Activated CD8-positive, alpha-beta T cell treated with anti-CD3 and anti-CD28 coated beads for 36 hours (primary cell): ENCODE results near the gene MCCC1. TPM values are rescaled to one million over a fixed set of nuclear protein-coding genes. Genes with fewer than 3 reads are reported as not detected.

Experiments used
- ATAC-seq: fragments of 200-7000 bp; cut with Tn5 transposase; one replicate; pipeline ENCODE4 v1.10.0; 2021; ENCODE audit warnings: mild to moderate bottlenecking, moderate library complexity
- CTCF ChIA-PET: fragments of 350-600 bp; sonication (Branson Sonifier 250); formaldehyde crosslinking; loops from one replicate; lab custom pipeline; 2021; ENCODE audit warnings: antibody characterized with exemption; lab: Charles Lee
- POLR2A ChIA-PET: fragments of 350-600 bp; sonication (Branson Sonifier 250); formaldehyde crosslinking; loops from one replicate; lab custom pipeline; 2021; ENCODE audit warnings: antibody characterized with exemption; lab: Charles Lee
- DNase-seq: peaks from one replicate; pipeline ENCODE4 v3.0.0-alpha.2; 2020
- H3K27ac Mint-ChIP-seq: one replicate; pipeline ENCODE4 v1.8.0; 2021; ENCODE audit warnings: mild to moderate bottlenecking, mixed read lengths
- H3K27me3 Mint-ChIP-seq: one replicate; pipeline ENCODE4 v1.8.0; 2021; ENCODE audit warnings: mixed read lengths
- H3K36me3 Mint-ChIP-seq: one replicate; pipeline ENCODE4 v1.8.0; 2021; ENCODE audit warnings: low read depth, mixed read lengths
- H3K4me1 Mint-ChIP-seq: one replicate; pipeline ENCODE4 v1.8.0; 2021; ENCODE audit warnings: low read depth, mixed read lengths
- H3K4me3 Mint-ChIP-seq: one replicate; pipeline ENCODE4 v1.8.0; 2021; ENCODE audit warnings: mild to moderate bottlenecking, moderate library complexity, mixed read lengths
- H3K9me3 Mint-ChIP-seq: one replicate; pipeline ENCODE4 v1.8.0; 2021; ENCODE audit warnings: mixed read lengths
- intact Hi-C: fragments of 100-400 bp; cut with micrococcal nuclease; formaldehyde crosslinking; loops from one replicate; pipeline ENCODE4 v1.10.0; 2022
- total RNA-seq, 2 experiments: library from RNA; stranded (reverse); gene quantifications; one replicate each; pipeline ENCODE4 v1.2.3, GENCODE V29; 2021
- TF ChIP-seq, protein P1 (sequence below): fragments of 200-600 bp; IDR thresholded peaks from one replicate; pipeline ENCODE4 v1.8.0; 2022; ENCODE audit warnings: antibody characterized with exemption, mild to moderate bottlenecking

Gene MCCC1
- total RNA-seq, 2 experiments from 2014 or later, result 35.0 to 38.0 TPM

DNA sequence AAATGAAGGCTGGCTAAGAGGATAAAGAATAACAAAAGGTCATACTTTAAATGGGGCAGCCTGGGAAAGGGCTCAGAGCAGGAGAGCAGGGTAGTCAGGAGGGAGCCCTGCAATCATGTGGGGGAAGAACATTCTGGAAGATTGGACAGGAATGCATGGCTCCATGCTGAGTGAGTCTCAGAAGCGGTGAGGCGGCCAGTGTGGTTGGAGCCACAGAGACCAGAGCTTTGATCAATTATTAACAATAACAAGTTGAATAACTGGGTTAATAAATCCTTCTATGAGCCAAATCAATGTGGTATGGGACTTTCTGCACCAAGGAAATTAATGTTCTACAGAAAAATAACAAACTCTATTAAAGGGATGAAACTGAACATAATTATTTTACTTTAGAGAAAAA lies 61.1 kb downstream of the MCCC1 start:
- ChIA-PET CTCF (interaction anchor here (0.6 to 1.5 kb wide), 2 partner anchors 11 to 129 kb away, joined by 3 read pairs; no protein-coding TSS in a partner anchor), POLR2A (no interaction called here)
- Mint-ChIP-seq H3K4me1 (no peaks in the 10 kb centered on the region), H3K9me3 (no peaks in the 10 kb centered on the region), H3K36me3 (peaks cover 34% of the 10 kb centered on the region), H3K4me3 (no peak overlapping the region), H3K27me3 (no peaks in the 10 kb centered on the region), H3K27ac (no peak overlapping the region)
- ATAC-seq (no peak), DNase-seq (no peak)
- TF ChIP-seq, protein P1, sequence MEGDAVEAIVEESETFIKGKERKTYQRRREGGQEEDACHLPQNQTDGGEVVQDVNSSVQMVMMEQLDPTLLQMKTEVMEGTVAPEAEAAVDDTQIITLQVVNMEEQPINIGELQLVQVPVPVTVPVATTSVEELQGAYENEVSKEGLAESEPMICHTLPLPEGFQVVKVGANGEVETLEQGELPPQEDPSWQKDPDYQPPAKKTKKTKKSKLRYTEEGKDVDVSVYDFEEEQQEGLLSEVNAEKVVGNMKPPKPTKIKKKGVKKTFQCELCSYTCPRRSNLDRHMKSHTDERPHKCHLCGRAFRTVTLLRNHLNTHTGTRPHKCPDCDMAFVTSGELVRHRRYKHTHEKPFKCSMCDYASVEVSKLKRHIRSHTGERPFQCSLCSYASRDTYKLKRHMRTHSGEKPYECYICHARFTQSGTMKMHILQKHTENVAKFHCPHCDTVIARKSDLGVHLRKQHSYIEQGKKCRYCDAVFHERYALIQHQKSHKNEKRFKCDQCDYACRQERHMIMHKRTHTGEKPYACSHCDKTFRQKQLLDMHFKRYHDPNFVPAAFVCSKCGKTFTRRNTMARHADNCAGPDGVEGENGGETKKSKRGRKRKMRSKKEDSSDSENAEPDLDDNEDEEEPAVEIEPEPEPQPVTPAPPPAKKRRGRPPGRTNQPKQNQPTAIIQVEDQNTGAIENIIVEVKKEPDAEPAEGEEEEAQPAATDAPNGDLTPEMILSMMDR, result no peak
- intact Hi-C loops, result no loop called here

DNA sequence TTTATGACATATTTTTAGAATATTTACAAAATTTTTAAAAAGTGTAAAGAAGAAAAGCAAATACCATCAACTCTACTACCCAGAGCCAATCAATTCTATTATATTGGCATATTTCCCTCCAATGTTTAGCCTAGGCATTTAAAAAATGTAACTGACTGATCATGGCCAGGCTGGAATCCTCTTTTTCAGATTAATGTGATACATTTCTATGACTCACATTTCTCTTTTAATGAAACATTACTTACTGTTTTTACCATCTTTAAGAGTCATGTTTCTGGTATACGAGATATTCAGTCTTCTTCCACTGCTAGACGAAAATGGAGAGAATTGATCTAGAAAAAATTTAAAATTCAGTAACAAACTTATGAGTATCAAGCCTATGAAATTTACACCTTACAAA lies 65.5 kb downstream of the MCCC1 start:
- H3K36me3 Mint-ChIP-seq, result peaks cover 48% of the 10 kb centered on the region
- intact Hi-C loops, result no loop called here
- H3K4me1 Mint-ChIP-seq, result no peaks in the 10 kb centered on the region
- H3K27me3 Mint-ChIP-seq, result no peaks in the 10 kb centered on the region
- H3K9me3 Mint-ChIP-seq, result no peaks in the 10 kb centered on the region
- ChIA-PET CTCF (interaction anchor here (1.0 kb wide), 1 partner anchor 124 kb away, joined by 3 read pairs; no protein-coding TSS in a partner anchor), POLR2A (no interaction called here)
- TF ChIP-seq, protein P1, result no peak
- ATAC-seq (no peak), DNase-seq (no peak)
- no peak overlapping the region for H3K27ac Mint-ChIP-seq
- H3K4me3 Mint-ChIP-seq, result no peak overlapping the region

DNA sequence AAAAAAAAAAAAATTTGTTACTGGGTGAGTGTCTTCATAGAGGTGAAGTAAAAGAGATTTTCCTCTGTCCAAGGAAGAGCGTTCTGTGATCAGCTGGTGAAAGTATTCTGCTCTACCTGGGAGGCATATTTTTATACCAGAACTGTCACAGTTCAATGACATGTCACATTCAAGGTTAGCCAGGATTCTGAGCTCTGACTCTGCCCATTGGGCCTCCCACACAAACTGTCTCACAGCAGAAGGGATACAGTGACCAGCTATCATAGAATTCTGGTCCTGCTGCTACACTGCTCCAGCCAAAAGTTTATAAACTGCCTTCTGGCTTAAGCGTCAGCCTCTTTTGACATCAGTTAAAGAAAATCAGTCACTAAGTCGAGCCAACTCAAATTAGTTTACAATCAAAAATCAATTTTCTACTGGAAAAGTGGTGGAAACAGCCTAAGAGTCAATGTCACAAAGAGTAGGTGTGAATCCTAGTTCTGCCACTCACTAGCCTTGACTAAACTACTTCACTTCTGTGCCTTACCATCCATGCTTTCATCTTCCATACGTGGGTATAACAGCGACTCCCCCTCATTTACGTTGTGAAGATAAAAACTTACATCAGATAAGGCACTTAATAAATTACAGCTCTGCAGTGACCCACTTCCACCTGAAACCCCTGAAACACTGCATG lies 66.3 kb downstream of the MCCC1 start:
- no peak for DNase-seq
- H3K27me3 Mint-ChIP-seq, result no peaks in the 10 kb centered on the region
- H3K4me1 Mint-ChIP-seq, result no peaks in the 10 kb centered on the region
- ChIA-PET POLR2A (interaction anchor here (0.6 to 0.8 kb wide), 2 partner anchors 11 to 116 kb away, joined by 3 read pairs; no protein-coding TSS in a partner anchor), CTCF (no interaction called here)
- no peak overlapping the region for H3K4me3 Mint-ChIP-seq
- no peak for ATAC-seq
- H3K27ac Mint-ChIP-seq, result no peak overlapping the region
- H3K9me3 Mint-ChIP-seq, result no peaks in the 10 kb centered on the region
- TF ChIP-seq, protein P1, result no peak
- H3K36me3 Mint-ChIP-seq, result peaks cover 48% of the 10 kb centered on the region
- intact Hi-C loops, result no loop called here

DNA sequence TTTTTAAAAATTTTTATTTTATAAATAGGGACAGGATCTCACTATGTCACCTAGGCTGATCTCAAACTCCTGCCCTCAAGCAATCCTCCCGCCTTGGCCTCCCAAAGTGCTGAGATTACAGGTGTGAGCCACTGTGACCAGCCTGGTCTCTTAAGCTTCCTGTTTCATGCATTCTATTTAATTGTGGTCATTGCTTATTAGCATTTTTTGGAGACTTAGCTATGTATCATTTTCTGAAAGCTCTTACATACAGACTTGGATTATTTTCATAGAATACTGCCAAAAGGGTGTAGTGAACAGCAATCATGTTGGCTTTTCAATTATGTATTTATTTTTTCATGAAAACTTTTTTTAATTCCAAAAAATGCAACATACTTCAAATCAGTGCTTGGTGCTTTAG lies 67.5 kb downstream of the MCCC1 start:
- ATAC-seq, result no peak
- DNase-seq, result no peak
- H3K4me1 Mint-ChIP-seq, result no peaks in the 10 kb centered on the region
- H3K9me3 Mint-ChIP-seq, result no peaks in the 10 kb centered on the region
- intact Hi-C loops, result no loop called here
- POLR2A ChIA-PET, result no interaction called here
- TF ChIP-seq, protein P1, result no peak
- H3K36me3 Mint-ChIP-seq, result peaks cover 41% of the 10 kb centered on the region
- no peak overlapping the region for H3K27ac Mint-ChIP-seq
- no peaks in the 10 kb centered on the region for H3K27me3 Mint-ChIP-seq
- CTCF ChIA-PET, result no interaction called here
- no peak overlapping the region for H3K4me3 Mint-ChIP-seq

DNA sequence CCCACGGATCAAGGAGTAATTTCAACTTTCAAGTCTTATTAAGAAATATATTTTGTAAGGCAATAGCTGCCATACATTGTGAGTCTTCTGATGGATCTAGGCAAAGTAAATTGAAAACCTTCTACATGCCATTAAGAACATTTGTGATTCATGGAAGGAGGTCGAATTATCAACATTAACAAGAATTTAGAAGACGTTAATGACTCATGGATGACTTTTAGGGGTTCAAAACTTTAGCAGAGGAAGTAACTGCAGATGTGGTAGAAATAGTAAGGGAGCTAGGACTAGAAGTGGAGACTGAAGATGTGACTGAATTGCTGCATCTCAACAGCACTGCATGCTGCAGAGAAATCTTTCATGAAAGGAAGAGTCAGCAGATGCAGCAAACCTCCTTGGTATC lies 70.9 kb downstream of the MCCC1 start:
- Mint-ChIP-seq H3K4me3 (no peak overlapping the region), H3K27me3 (no peaks in the 10 kb centered on the region), H3K4me1 (no peaks in the 10 kb centered on the region), H3K27ac (no peak overlapping the region), H3K36me3 (peaks cover 38% of the 10 kb centered on the region), H3K9me3 (no peaks in the 10 kb centered on the region)
- POLR2A ChIA-PET, result no interaction called here
- intact Hi-C loops, result no loop called here
- ATAC-seq (no peak), DNase-seq (no peak)
- TF ChIP-seq, protein P1, result no peak
- CTCF ChIA-PET, result interaction anchor here (1.4 kb wide), 1 partner anchor 119 kb away, joined by 3 read pairs; no protein-coding TSS in a partner anchor
